Uterus (tissue), 4 donors: ENCODE results near the gene WNT16. TPM values are rescaled to one million over a fixed set of nuclear protein-coding genes. Genes with fewer than 3 reads are reported as not detected.
A peak's percentile ranks its signal among the peaks of the same experiment; 100 is the strongest.

Experiments used
- DNase-seq, 2 donors: peaks; one replicate each; pipeline ENCODE4 v3.0.0-alpha.2; 2019 to 2020
- H3K27ac ChIP-seq, 2 donors: fragments of 200-600 bp; sonication (generic); 1 replicate in 1 of 2; 2 replicates in 1 of 2; pipeline ENCODE4 v1.5.1; 2016 to 2018
- H3K27me3 ChIP-seq, 2 donors: fragments of 200-600 bp; sonication (generic); one replicate each; pipeline ENCODE4 v1.5.1; 2018 to 2019; ENCODE audit warnings: control low read depth in 1 of 2
- H3K36me3 ChIP-seq, 2 donors: fragments of 200-600 bp; sonication (generic); one replicate each; pipeline ENCODE4 v1.5.1; 2019; ENCODE audit warnings: control low read depth in 1 of 2
- H3K4me1 ChIP-seq, 2 donors: fragments of 200-600 bp; sonication (generic); one replicate each; pipeline ENCODE4 v1.5.1; 2018 to 2019; ENCODE audit warnings: control low read depth in 1 of 2
- H3K4me3 ChIP-seq, 2 donors: fragments of 200-600 bp; sonication (generic); 1 replicate in 1 of 2; 2 replicates in 1 of 2; pipeline ENCODE4 v1.5.1; 2018 to 2019; ENCODE audit warnings: mild to moderate bottlenecking in 1 of 2
- H3K9me3 ChIP-seq, 2 donors: fragments of 200-600 bp; sonication (generic); one replicate each; pipeline ENCODE4 v1.5.1; 2019; ENCODE audit warnings: control low read depth in 1 of 2
- CTCF ChIP-seq, 4 experiments: fragments of 200-600 bp in 2 of 4; fragments of 450-650 bp in 2 of 4; sonication (generic) in 2 of 4; IDR thresholded peaks; one replicate each; pipeline ENCODE4 v1.5.1; 2016 to 2019; ENCODE audit warnings: antibody characterized with exemption in 4 of 4, mild to moderate bottlenecking in 2 of 4, moderate library complexity in 1 of 4
- POLR2A ChIP-seq, 2 donors: fragments of 450-650 bp; IDR thresholded peaks; one replicate each; pipeline ENCODE4 v1.6.1; 2016; ENCODE audit warnings: antibody characterized with exemption in 2 of 2, mild to moderate bottlenecking in 1 of 2, moderate library complexity in 1 of 2
- intact Hi-C: fragments of 100-400 bp; cut with DNase I; formaldehyde crosslinking; loops from one replicate; pipeline ENCODE4 v1.15.1; 2023; ENCODE audit warnings: low total_unique reads
- total RNA-seq, 4 donors: library from RNA; depleted of rRNA in 3 of 4; stranded (reverse); fragments of >200 nt in 3 of 4; gene quantifications; one replicate each; pipeline versions ENCODE4 v1.1.0 to v1.2.4, GENCODE V29; 2014 to 2023
- donor health status: DM: yes; HTN: yes; CAD: no.

Gene WNT16
- total RNA-seq, 4 donors from 2014 or later = 1.7 TPM; not detected in 3

GRCh38 chr7:121372376-121373010 is 43.7 kb downstream of the WNT16 start:
- TF ChIP-seq POLR2A (IDR thresholded peaks at IDR 0.05) (no peak), CTCF (IDR thresholded peaks at IDR 0.05) (no peak)
- Histone ChIP-seq H3K9me3 (no peaks in the 10 kb centered on the region), H3K27ac (peak overlapping the region; percentile 14 to 50), H3K4me1 (peaks cover 0 to 5% of the 10 kb centered on the region in 2 donors), H3K4me3 (no peak overlapping the region), H3K27me3 (no peaks in the 10 kb centered on the region), H3K36me3 (no peaks in the 10 kb centered on the region)
- intact Hi-C loops = no loop called here
- no peak for DNase-seq

- TF ChIP-seq CTCF (IDR thresholded peaks at IDR 0.05) = no peak
- TF ChIP-seq POLR2A (IDR thresholded peaks at IDR 0.05) = no peak
- no peak for DNase-seq
- no peaks in the 10 kb centered on the region for H3K9me3 ChIP-seq
- H3K27ac ChIP-seq = peak overlapping the region in 1 of 2 donors; percentile 50
- no peaks in the 10 kb centered on the region for H3K36me3 ChIP-seq
- no peak overlapping the region for H3K4me3 ChIP-seq
- intact Hi-C loops = no loop called here
- peaks cover 0 to 5% of the 10 kb centered on the region in 2 donors for H3K4me1 ChIP-seq
- no peaks in the 10 kb centered on the region for H3K27me3 ChIP-seq
Measured at GRCh38 chr7:121373177-121373576, 44.4 kb downstream of the WNT16 start.

- no peaks in the 10 kb centered on the region for H3K36me3 ChIP-seq
- no peak overlapping the region for H3K4me3 ChIP-seq
- intact Hi-C loops = no loop called here
- H3K27me3 ChIP-seq = no peaks in the 10 kb centered on the region
- peaks cover 0 to 5% of the 10 kb centered on the region in 2 donors for H3K4me1 ChIP-seq
- no peaks in the 10 kb centered on the region for H3K9me3 ChIP-seq
- no peak for TF ChIP-seq POLR2A (IDR thresholded peaks at IDR 0.05)
- TF ChIP-seq CTCF (IDR thresholded peaks at IDR 0.05) = no peak
- no peak overlapping the region for H3K27ac ChIP-seq
- DNase-seq = no peak
Measured at GRCh38 chr7:121376979-121377378, 48.2 kb downstream of the WNT16 start.

- no peaks in the 10 kb centered on the region for H3K9me3 ChIP-seq
- H3K27ac ChIP-seq = no peak overlapping the region
- no peak overlapping the region for H3K4me3 ChIP-seq
- intact Hi-C loops = no loop called here
- no peaks in the 10 kb centered on the region for H3K4me1 ChIP-seq
- TF ChIP-seq CTCF (IDR thresholded peaks at IDR 0.05) = no peak
- no peak for DNase-seq
- no peaks in the 10 kb centered on the region for H3K27me3 ChIP-seq
- no peaks in the 10 kb centered on the region for H3K36me3 ChIP-seq
Measured at GRCh38 chr7:121379930-121380329, 51.1 kb downstream of the WNT16 start.

- no peak overlapping the region for H3K27ac ChIP-seq
- TF ChIP-seq POLR2A (IDR thresholded peaks at IDR 0.05) (no peak), CTCF (IDR thresholded peaks at IDR 0.05) (no peak)
- intact Hi-C loops = no loop called here
- no peak for DNase-seq
- no peaks in the 10 kb centered on the region for H3K4me1 ChIP-seq
- no peaks in the 10 kb centered on the region for H3K36me3 ChIP-seq
- H3K27me3 ChIP-seq = no peaks in the 10 kb centered on the region
- no peak overlapping the region for H3K4me3 ChIP-seq
- H3K9me3 ChIP-seq = no peaks in the 10 kb centered on the region
Measured at GRCh38 chr7:121382473-121382872, 53.7 kb downstream of the WNT16 start.
